Embryonic facial prominence (tissue), 1 donor: ENCODE measurements around the gene LRR1.
"Not testable (repeated sequence)": the region's sequence is repeated elsewhere in the genome, so short reads cannot be mapped to it uniquely, and the experiment has no call there.

Experiments used
- DNase-seq: peaks from one replicate; pipeline ENCODE4 v3.0.0-alpha.2; 2016; ENCODE audit errors: extremely low spot score

The LRR1 gene

GRCh38 chr14:49623941-49624839 is 25.4 kb downstream of the LRR1 start:
- DNase-seq = no peak

- peak; percentile 90 for DNase-seq
Observed at GRCh38 chr14:49633640-49634546, 35.2 kb downstream of the LRR1 start.

- DNase-seq = peak; percentile 77
Observed at GRCh38 chr14:49634547-49635334, 36.0 kb downstream of the LRR1 start, which contains the start of gene DNAAF2. Gene DNAAF2, minus strand, starts transcription at chr14:49635244. Its CDS starts 95 bp downstream, at chr14:49635149.

GRCh38 chr14:49636866-49637265 is 38.1 kb downstream of the LRR1 start:
- no peak for DNase-seq

GRCh38 chr14:49637534-49638078 is 38.9 kb downstream of the LRR1 start:
- DNase-seq = no peak

GRCh38 chr14:49640540-49641417 is 42.0 kb downstream of the LRR1 start:
- no peak for DNase-seq

GRCh38 chr14:49641697-49642129 is 43.0 kb downstream of the LRR1 start:
- DNase-seq = no peak

GRCh38 chr14:49642163-49642562 is 43.4 kb downstream of the LRR1 start:
- no peak for DNase-seq

- no peak for DNase-seq
Observed at GRCh38 chr14:49653508-49653907, 54.8 kb downstream of the LRR1 start.

GRCh38 chr14:49654511-49654910 is 55.8 kb downstream of the LRR1 start:
- no peak for DNase-seq

GRCh38 chr14:49657500-49657899 is 58.8 kb downstream of the LRR1 start:
- DNase-seq = not testable (repeated sequence)

- no peak for DNase-seq
Observed at GRCh38 chr14:49659526-49660455, 61.1 kb downstream of the LRR1 start.
